Measurements from ENCODE around the gene TES. TPM values are rescaled to one million over a fixed set of nuclear protein-coding genes. Genes with fewer than 3 reads are reported as not detected.

The TES gene
- total and polyA plus RNA-seq, 2 of the 8 experiments (the other 6 are each of a cell fraction or from before 2014, with no cell fraction given), result 18.2 to 36.3 TPM

GRCh38 chr7:116164552-116165306, 45.6 kb upstream of the TES start:
- no peak overlapping the region for H2AFZ ChIP-seq (ENCODE audit: low read length)
- H4K5ac ChIP-seq (ENCODE audit: insufficient read length, low read depth, low read length), result no peak overlapping the region
- no peaks in the 10 kb centered on the region for H3K36me3 ChIP-seq (ENCODE audit: control insufficient read depth in 2 of 4, insufficient read depth in 4 of 4, low read length in 3 of 4)
- POLR2A ChIA-PET (ENCODE audit: partially characterized antibody), result no interaction called here
- CTCF ChIA-PET (ENCODE audit: partially characterized antibody), result interaction anchor here (1.2 to 3.1 kb wide), 5 partner anchors 8 to 427 kb away, joined by 3 to 9 read pairs (median 4); no protein-coding TSS in a partner anchor
- H3K79me2 ChIP-seq (ENCODE audit: control insufficient read depth in 1 of 2, insufficient read depth in 2 of 2, low read length in 2 of 2), result no peaks in the 10 kb centered on the region
- H3K79me1 ChIP-seq (ENCODE audit: low read depth, low read length), result no peaks in the 10 kb centered on the region
- H3K23me2 ChIP-seq (ENCODE audit: low read depth, low read length), result no peaks in the 10 kb centered on the region
- DNase-seq (ENCODE audit: low read depth in 1 of 2, low spot score in 2 of 2) (no peak), FAIRE-seq (no peak)
- H3K9ac ChIP-seq (replicated peaks in 1 of 4; ENCODE audit: extremely low read depth in 1 of 4, low read depth in 3 of 4, low read length in 3 of 4), result no peak overlapping the region
- H2BK120ac ChIP-seq (replicated peaks; ENCODE audit: low read depth, low read length), result no peak overlapping the region
- no peak overlapping the region for H3K14ac ChIP-seq (ENCODE audit: insufficient read length)
- WGBS, 2 experiments (ENCODE audit: extremely low coverage in 1 of 2, insufficient coverage in 1 of 2, insufficient read length in 1 of 2, insufficient replicate concordance in 2 of 2, low coverage in 1 of 2, low lambda C conversion rate in 2 of 2, missing lambda C conversion rate in 1 of 2), result 84% methylated on average over 2 of the region's 2 CpGs; no CpG with 5 or more reads in 1 of the 2 experiments
- no peak overlapping the region for H3K23ac ChIP-seq (ENCODE audit: insufficient read length)
- no peak overlapping the region for H2BK15ac ChIP-seq (ENCODE audit: low read length)
- H4K8ac ChIP-seq (ENCODE audit: extremely low read depth, insufficient read depth, low read length), result no peak overlapping the region
- H3K56ac ChIP-seq (replicated peaks; ENCODE audit: insufficient read length, low read depth, low read length), result no peak overlapping the region
- H2BK5ac ChIP-seq (ENCODE audit: low read depth, low read length), result no peak overlapping the region
- no peaks in the 10 kb centered on the region for H3K27me3 ChIP-seq (replicated peaks in 1 of 4; ENCODE audit: control insufficient read depth in 3 of 4, extremely low read depth in 1 of 4, insufficient read depth in 3 of 4, low read length in 3 of 4)
- no peak overlapping the region for H3K4ac ChIP-seq (replicated peaks; ENCODE audit: insufficient read length, low read depth, low read length)
- H3K18ac ChIP-seq (ENCODE audit: extremely low read depth, low read length), result no peak overlapping the region
- peaks cover 0 to 4% (median 0%) of the 10 kb centered on the region in 4 experiments; a peak in 2 of 7 replicates for H3K4me1 ChIP-seq (replicated peaks in 1 of 4; ENCODE audit: control insufficient read depth in 3 of 4, insufficient read depth in 4 of 4, low read length in 3 of 4)
- H4K20me1 ChIP-seq (replicated peaks in 1 of 2; ENCODE audit: control insufficient read depth in 1 of 2, insufficient read depth in 2 of 2, low read length in 2 of 2), result no peaks in the 10 kb centered on the region
- no peak overlapping the region for H3K4me3 ChIP-seq (ENCODE audit: extremely low read depth in 1 of 4, insufficient read depth in 2 of 4, low read depth in 3 of 4, low read length in 4 of 4)
- no peak overlapping the region for H3K27ac ChIP-seq (ENCODE audit: low read depth, low read length)
- no peak overlapping the region for H3K4me2 ChIP-seq (ENCODE audit: insufficient read depth in 1 of 2, low read depth in 2 of 2, low read length in 2 of 2)
- H3K9me3 ChIP-seq (ENCODE audit: insufficient read depth in 2 of 2, low read depth in 1 of 2, low read length in 1 of 2), result no peaks in the 10 kb centered on the region
- H4K91ac ChIP-seq (replicated peaks; ENCODE audit: insufficient read length, low read length), result no peak overlapping the region
- no peak overlapping the region for H2BK20ac ChIP-seq (ENCODE audit: low read length)
- H2BK12ac ChIP-seq (ENCODE audit: low read depth, low read length), result no peak overlapping the region
- TF ChIP-seq CREB1 (IDR thresholded peaks at IDR 0.05) (no peak), NRF1 (IDR thresholded peaks at IDR 0.05; ENCODE audit: low read depth, low read length) (no peak), CEBPB (IDR thresholded peaks at IDR 0.05; ENCODE audit: low read depth, low read length) (no peak), FOSL1 (IDR thresholded peaks at IDR 0.05; ENCODE audit: insufficient read depth, low read depth, low read length) (no peak), RFX5 (IDR thresholded peaks at IDR 0.05; ENCODE audit: borderline replicate concordance, low read depth, low read length) (no peak), HDAC2 (IDR thresholded peaks at IDR 0.05; ENCODE audit: borderline replicate concordance in 1 of 2, low read depth in 2 of 2, low read length in 2 of 2) (no peak), CHD1 (IDR thresholded peaks at IDR 0.05; ENCODE audit: low read depth, low read length) (no peak), HDAC6 (IDR thresholded peaks at IDR 0.05; ENCODE audit: low read depth, low read length) (no peak), SIN3A (conservative IDR thresholded peaks at IDR 0.05 in 1 of 2, IDR thresholded peaks at IDR 0.05 in 1 of 2; ENCODE audit: low read depth in 1 of 2, low read length in 2 of 2) (no peak), SIX5 (IDR thresholded peaks at IDR 0.05; ENCODE audit: low read depth, low read length) (no peak)
- no peak overlapping the region for H2AK5ac ChIP-seq (ENCODE audit: low read depth, low read length)
